CD4-positive, alpha-beta T cell (primary cell): ENCODE results near the gene HNRNPA3. TPM values are rescaled to one million over a fixed set of nuclear protein-coding genes. Genes with fewer than 3 reads are reported as not detected.
"Not testable (repeated sequence)": the region's sequence is repeated elsewhere in the genome, so short reads cannot be mapped to it uniquely, and the experiment has no call there.

ENCODE experiments used
- ATAC-seq: fragments of 200-7000 bp; cut with Tn5 transposase; one replicate; pipeline ENCODE4 v1.10.0; 2022; ENCODE audit warnings: mild to moderate bottlenecking; ENCODE audit not compliant: poor library complexity
- CTCF ChIA-PET: fragments of 350-600 bp; sonication (Branson Sonifier 250); formaldehyde crosslinking; loops from one replicate; lab custom pipeline; 2021; ENCODE audit warnings: antibody characterized with exemption, inconsistent platforms; lab: Charles Lee
- POLR2A ChIA-PET: fragments of 350-600 bp; sonication (Branson Sonifier 250); formaldehyde crosslinking; loops from one replicate; lab custom pipeline; 2021; ENCODE audit warnings: antibody characterized with exemption, inconsistent platforms; lab: Charles Lee
- DNase-seq, 14 experiments: peaks; one replicate each; pipeline ENCODE4 v3.0.0-alpha.2; 2013 to 2020; ENCODE audit warnings: mixed read lengths in 2 of 14
- H3K27ac ChIP-seq, 2 donors: one replicate each; pipeline versions ENCODE4 v1.5.1 to v1.7.0; 2013; ENCODE audit warnings: low read length in 2 of 2, low read depth in 1 of 2, mild to moderate bottlenecking in 1 of 2
- H3K27me3 ChIP-seq, 2 experiments: 1 replicate in 1 of 2; 2 replicates in 1 of 2; pipeline versions ENCODE4 v1.6.1 to v1.7.0; 2013; ENCODE audit warnings: low read length in 2 of 2, control low read depth in 1 of 2, mild to moderate bottlenecking in 1 of 2, moderate library complexity in 1 of 2; ENCODE audit not compliant: insufficient read depth in 2 of 2, control insufficient read depth in 1 of 2
- H3K36me3 ChIP-seq: one replicate; pipeline ENCODE4 v1.6.1; 2013; ENCODE audit warnings: low read length, control low read depth; ENCODE audit not compliant: insufficient read depth
- H3K4me1 ChIP-seq: one replicate; pipeline ENCODE4 v1.6.1; 2013; ENCODE audit warnings: low read length, control low read depth; ENCODE audit not compliant: insufficient read depth
- H3K4me3 ChIP-seq: one replicate; pipeline ENCODE4 v1.5.1; 2013; ENCODE audit warnings: mild to moderate bottlenecking, low read length, moderate library complexity
- H3K9me3 ChIP-seq, 2 experiments: 1 replicate in 1 of 2; 2 replicates in 1 of 2; pipeline versions ENCODE4 v1.6.1 to v1.7.0; 2013; ENCODE audit warnings: low read length in 2 of 2, mild to moderate bottlenecking in 2 of 2, control low read depth in 1 of 2, moderate library complexity in 1 of 2; ENCODE audit not compliant: control insufficient read depth in 1 of 2, insufficient read depth in 1 of 2
- H3K27ac Mint-ChIP-seq: one replicate; pipeline ENCODE4 v1.8.0; 2020; ENCODE audit warnings: mixed read lengths
- H3K27me3 Mint-ChIP-seq: one replicate; pipeline ENCODE4 v1.8.0; 2021; ENCODE audit warnings: mixed read lengths
- H3K36me3 Mint-ChIP-seq: one replicate; pipeline ENCODE4 v1.8.0; 2021; ENCODE audit warnings: low read depth, mixed read lengths
- H3K4me1 Mint-ChIP-seq: one replicate; pipeline ENCODE4 v1.8.0; 2021; ENCODE audit warnings: low read depth, mixed read lengths
- H3K4me3 Mint-ChIP-seq: one replicate; pipeline ENCODE4 v1.8.0; 2020; ENCODE audit warnings: mild to moderate bottlenecking, mixed read lengths
- H3K9me3 Mint-ChIP-seq: one replicate; pipeline ENCODE4 v1.8.0; 2020; ENCODE audit warnings: mixed read lengths
- CTCF ChIP-seq: fragments of 200-600 bp; IDR thresholded peaks from one replicate; pipeline ENCODE4 v1.8.0; 2022; ENCODE audit warnings: antibody characterized with exemption, mild to moderate bottlenecking
- intact Hi-C, 2 experiments: fragments of 100-400 bp; cut with DNase I in 1 of 2; cut with micrococcal nuclease in 1 of 2; formaldehyde crosslinking; loops; one replicate each; pipeline versions ENCODE4 v1.15.1 to v1.9.0; 2023 to 2025; cut with DNase I, micrococcal nuclease
- total RNA-seq, 174 experiments: library from RNA in 2 of 174; stranded (reverse) in 2 of 174; gene quantifications; one replicate each; pipeline ENCODE4 v1.2.3 and lab custom pipeline; 2021 to 2026

The HNRNPA3 gene
- total RNA-seq, 2 experiments from 2014 or later: 162 to 167 TPM

GRCh38 chr2:177264693-177265587, 52.3 kb downstream of the HNRNPA3 start, which contains the start of gene NFE2L2:
Gene NFE2L2, minus strand, starts transcription at chr2:177264727. Its CDS starts 151 bp downstream, at chr2:177264576.
- DNase-seq (peak; percentile 80 to 97 (median 89)), ATAC-seq (peak; percentile 68)
- Mint-ChIP-seq H3K9me3 (no peaks in the 10 kb centered on the region), H3K4me1 (peaks cover 54% of the 10 kb centered on the region), H3K27ac (peak within 1 kb of the TSS; percentile 99), H3K4me3 (peak within 1 kb of the TSS; percentile 98), H3K36me3 (peaks cover 38% of the 10 kb centered on the region), H3K27me3 (no peaks in the 10 kb centered on the region)
- Histone ChIP-seq H3K27ac (peak within 1 kb of the TSS; percentile 98 to 100), H3K27me3 (no peaks in the 10 kb centered on the region), H3K9me3 (no peaks in the 10 kb centered on the region), H3K36me3 (no peaks in the 10 kb centered on the region), H3K4me1 (peaks cover 22% of the 10 kb centered on the region), H3K4me3 (peak within 1 kb of the TSS; percentile 72)
- ChIA-PET POLR2A (interaction anchor here (0.7 to 5.9 kb wide), 38 partner anchors 8 to 1760 kb away, joined by 3 to 309 read pairs (median 14); partner anchors contain the start of genes AGPS, HNRNPA3, PJVK and PRKRA), CTCF (interaction anchor here (0.7 to 5.5 kb wide), 19 partner anchors 8 to 117 kb away, joined by 3 to 71 read pairs (median 5); partner anchors contain the start of gene HNRNPA3)
- TF ChIP-seq CTCF: peak; percentile 8
- intact Hi-C loops: loop anchor here (1.0 to 10.0 kb wide), 9 partner anchors 31 to 1180 kb away; partner anchors contain the start of genes AGPS (in 2 of the 2) and HNRNPA3 (in 1 of the 2)

- Mint-ChIP-seq H3K4me1 (peaks cover 43% of the 10 kb centered on the region), H3K27ac (peak overlapping the region; percentile 99), H3K27me3 (no peaks in the 10 kb centered on the region), H3K36me3 (peaks cover 30% of the 10 kb centered on the region), H3K4me3 (peak overlapping the region; percentile 98), H3K9me3 (no peaks in the 10 kb centered on the region)
- H3K9me3 ChIP-seq: no peaks in the 10 kb centered on the region
- intact Hi-C loops: loop anchor here (1.0 to 10.0 kb wide), 6 partner anchors 30 to 1179 kb away; partner anchors contain the start of gene AGPS (in 2 of the 2)
- ChIA-PET CTCF (interaction anchor here (1.1 to 5.5 kb wide), 8 partner anchors 16 to 118 kb away, joined by 3 to 71 read pairs (median 8); partner anchors contain the start of gene HNRNPA3), POLR2A (interaction anchor here (0.5 to 5.9 kb wide), 27 partner anchors 7 to 1184 kb away, joined by 3 to 309 read pairs (median 38); partner anchors contain the start of genes AGPS, HNRNPA3, PJVK and PRKRA)
- H3K4me1 ChIP-seq: peaks cover 11% of the 10 kb centered on the region
- no peaks in the 10 kb centered on the region for H3K36me3 ChIP-seq
- peak overlapping the region; percentile 72 for H3K4me3 ChIP-seq
- no peaks in the 10 kb centered on the region for H3K27me3 ChIP-seq
- DNase-seq: peak in 3 of 14 experiments; percentile 43 to 57 (median 53)
- no peak for TF ChIP-seq CTCF
- no peak for ATAC-seq
- H3K27ac ChIP-seq: peak overlapping the region; percentile 98 to 100
These were observed 53.5 kb downstream of the HNRNPA3 start for GRCh38 chr2:177265824-177266817.

GRCh38 chr2:177266955-177267354, 54.4 kb downstream of the HNRNPA3 start:
- not testable (repeated sequence) for H3K36me3 ChIP-seq, H3K27me3 Mint-ChIP-seq, H3K27me3 ChIP-seq, ATAC-seq, DNase-seq, H3K27ac ChIP-seq, H3K9me3 ChIP-seq, H3K9me3 Mint-ChIP-seq, H3K4me3 ChIP-seq, H3K4me1 ChIP-seq
- ChIA-PET POLR2A (interaction anchor here (1.0 to 5.9 kb wide), 8 partner anchors 14 to 102 kb away, joined by 3 to 277 read pairs (median 92); no protein-coding TSS in a partner anchor), CTCF (interaction anchor here (1.4 to 5.5 kb wide), 4 partner anchors 17 to 119 kb away, joined by 4 to 71 read pairs (median 20); no protein-coding TSS in a partner anchor)
- intact Hi-C loops: loop anchor here (2.0 to 10.0 kb wide), 5 partner anchors 30 to 1178 kb away; partner anchors contain the start of gene AGPS (in 2 of the 2)
- Mint-ChIP-seq H3K27ac (peak overlapping the region; percentile 99), H3K4me1 (peaks cover 35% of the 10 kb centered on the region), H3K36me3 (peaks cover 23% of the 10 kb centered on the region), H3K4me3 (peak overlapping the region; percentile 98)
